Tibial nerve (tissue), 4 donors: ENCODE data around the gene DHCR7. TPM values are rescaled to one million over a fixed set of nuclear protein-coding genes. Genes with fewer than 3 reads are reported as not detected.

Experiments used
- DNase-seq, 2 donors: peaks; one replicate each; pipeline ENCODE4 v3.0.0-alpha.2; 2019; ENCODE audit warnings: low spot score in 2 of 2
- H3K27ac ChIP-seq, 4 donors: fragments of 200-600 bp; sonication (generic) in 3 of 4; one replicate each; pipeline ENCODE4 v1.5.1; 2017 to 2019; ENCODE audit warnings: mild to moderate bottlenecking in 1 of 4
- H3K27me3 ChIP-seq, 2 donors: fragments of 200-600 bp; sonication (generic) in 1 of 2; one replicate each; pipeline versions ENCODE4 v1.5.1 to v1.6.0; 2017 to 2019
- H3K36me3 ChIP-seq, 3 donors: fragments of 200-600 bp; sonication (generic); one replicate each; pipeline ENCODE4 v1.5.1; 2018 to 2019
- H3K4me1 ChIP-seq, 4 donors: fragments of 200-600 bp; sonication (generic) in 3 of 4; one replicate each; pipeline ENCODE4 v1.5.1; 2017 to 2019
- H3K4me3 ChIP-seq, 4 donors: fragments of 200-600 bp; sonication (generic) in 3 of 4; one replicate each; pipeline ENCODE4 v1.5.1; 2017 to 2019; ENCODE audit warnings: mild to moderate bottlenecking in 1 of 4, moderate library complexity in 1 of 4
- H3K9me3 ChIP-seq, 4 donors: fragments of 200-600 bp; sonication (generic) in 3 of 4; one replicate each; pipeline ENCODE4 v1.5.1; 2017 to 2019
- EP300 ChIP-seq, 2 donors: sonication (generic); formaldehyde crosslinking; IDR thresholded peaks; one replicate each; pipeline ENCODE4 v1.6.1; 2017; ENCODE audit warnings: antibody characterized with exemption in 2 of 2, mild to moderate bottlenecking in 1 of 2
- POLR2A ChIP-seq, 2 donors: fragments of 450-650 bp; IDR thresholded peaks; one replicate each; pipeline ENCODE4 v1.6.1; 2017; ENCODE audit warnings: antibody characterized with exemption in 2 of 2, mild to moderate bottlenecking in 2 of 2, moderate library complexity in 2 of 2
- WGBS, 2 donors: methylation state at CpG; one replicate each; pipeline ENCODE4 v1.1.5; 2018; 5-methylcytosine and 5-hydroxymethylcytosine counted together
- total RNA-seq, 4 donors: library from RNA; depleted of rRNA; stranded (reverse); fragments of >200 nt; gene quantifications; one replicate each; pipeline ENCODE4 v1.1.0, GENCODE V29; 2016
- TF ChIP-seq, protein P1 (sequence below), 5 experiments: fragments of 200-600 bp in 3 of 5; fragments of 450-650 bp in 2 of 5; sonication (generic) in 3 of 5; IDR thresholded peaks; one replicate each; pipeline ENCODE4 v1.5.1; 2016 to 2019; ENCODE audit warnings: antibody characterized with exemption in 5 of 5, mild to moderate bottlenecking in 3 of 5, moderate library complexity in 2 of 5

Gene DHCR7
- total RNA-seq, 4 donors from 2014 or later: 10.3 to 17.3 (median 14.8) TPM

DNA sequence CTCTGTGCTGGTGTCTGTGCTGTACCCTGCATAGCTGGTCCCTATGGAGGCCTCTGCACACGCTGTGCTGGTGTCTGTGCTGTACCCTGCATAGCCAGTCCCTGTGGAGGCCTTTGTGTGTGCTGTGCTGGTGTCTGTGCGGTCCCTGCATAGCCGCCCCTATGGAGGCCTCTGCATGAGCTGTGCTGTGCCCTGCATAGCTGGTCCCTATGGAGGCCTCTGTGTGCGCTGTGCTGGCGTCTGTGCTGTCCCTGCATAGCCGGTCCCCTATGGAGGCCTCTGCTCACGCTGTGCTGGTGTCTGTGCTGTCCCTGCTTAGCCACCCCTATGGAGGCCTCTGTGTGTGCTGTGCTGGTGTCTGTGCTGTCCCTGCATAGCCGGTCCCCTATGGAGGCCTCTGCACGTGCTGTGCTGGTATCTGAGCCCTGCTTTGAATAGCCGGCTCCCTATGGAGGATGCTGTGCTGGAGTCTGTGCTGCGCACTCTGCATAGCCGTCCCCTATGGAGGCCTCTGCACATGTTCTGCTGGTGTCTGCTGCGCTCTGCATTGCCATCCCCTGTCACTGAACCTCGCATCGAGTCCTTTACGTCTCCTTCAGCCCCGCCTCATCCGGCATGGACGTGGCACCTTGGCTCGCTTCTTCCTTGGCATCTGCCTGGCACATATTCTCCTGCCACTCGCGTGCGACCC lies 11.0 kb upstream of the DHCR7 start:
- WGBS, 2 donors: 80 to 83% methylated on average over 22 to 23 of the region's 23 CpGs
- H3K9me3 ChIP-seq: no peaks in the 10 kb centered on the region
- no peak overlapping the region for H3K27ac ChIP-seq
- H3K36me3 ChIP-seq: peaks cover 0 to 94% (median 11%) of the 10 kb centered on the region in 3 donors
- peaks cover 0 to 9% (median 2%) of the 10 kb centered on the region in 4 donors for H3K4me1 ChIP-seq
- no peaks in the 10 kb centered on the region for H3K27me3 ChIP-seq
- TF ChIP-seq POLR2A (IDR thresholded peaks at IDR 0.05) (no peak), EP300 (IDR thresholded peaks at IDR 0.05) (no peak)
- TF ChIP-seq, protein P1, sequence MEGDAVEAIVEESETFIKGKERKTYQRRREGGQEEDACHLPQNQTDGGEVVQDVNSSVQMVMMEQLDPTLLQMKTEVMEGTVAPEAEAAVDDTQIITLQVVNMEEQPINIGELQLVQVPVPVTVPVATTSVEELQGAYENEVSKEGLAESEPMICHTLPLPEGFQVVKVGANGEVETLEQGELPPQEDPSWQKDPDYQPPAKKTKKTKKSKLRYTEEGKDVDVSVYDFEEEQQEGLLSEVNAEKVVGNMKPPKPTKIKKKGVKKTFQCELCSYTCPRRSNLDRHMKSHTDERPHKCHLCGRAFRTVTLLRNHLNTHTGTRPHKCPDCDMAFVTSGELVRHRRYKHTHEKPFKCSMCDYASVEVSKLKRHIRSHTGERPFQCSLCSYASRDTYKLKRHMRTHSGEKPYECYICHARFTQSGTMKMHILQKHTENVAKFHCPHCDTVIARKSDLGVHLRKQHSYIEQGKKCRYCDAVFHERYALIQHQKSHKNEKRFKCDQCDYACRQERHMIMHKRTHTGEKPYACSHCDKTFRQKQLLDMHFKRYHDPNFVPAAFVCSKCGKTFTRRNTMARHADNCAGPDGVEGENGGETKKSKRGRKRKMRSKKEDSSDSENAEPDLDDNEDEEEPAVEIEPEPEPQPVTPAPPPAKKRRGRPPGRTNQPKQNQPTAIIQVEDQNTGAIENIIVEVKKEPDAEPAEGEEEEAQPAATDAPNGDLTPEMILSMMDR (IDR thresholded peaks at IDR 0.05): no peak
- DNase-seq: no peak
- no peak overlapping the region for H3K4me3 ChIP-seq

DNA sequence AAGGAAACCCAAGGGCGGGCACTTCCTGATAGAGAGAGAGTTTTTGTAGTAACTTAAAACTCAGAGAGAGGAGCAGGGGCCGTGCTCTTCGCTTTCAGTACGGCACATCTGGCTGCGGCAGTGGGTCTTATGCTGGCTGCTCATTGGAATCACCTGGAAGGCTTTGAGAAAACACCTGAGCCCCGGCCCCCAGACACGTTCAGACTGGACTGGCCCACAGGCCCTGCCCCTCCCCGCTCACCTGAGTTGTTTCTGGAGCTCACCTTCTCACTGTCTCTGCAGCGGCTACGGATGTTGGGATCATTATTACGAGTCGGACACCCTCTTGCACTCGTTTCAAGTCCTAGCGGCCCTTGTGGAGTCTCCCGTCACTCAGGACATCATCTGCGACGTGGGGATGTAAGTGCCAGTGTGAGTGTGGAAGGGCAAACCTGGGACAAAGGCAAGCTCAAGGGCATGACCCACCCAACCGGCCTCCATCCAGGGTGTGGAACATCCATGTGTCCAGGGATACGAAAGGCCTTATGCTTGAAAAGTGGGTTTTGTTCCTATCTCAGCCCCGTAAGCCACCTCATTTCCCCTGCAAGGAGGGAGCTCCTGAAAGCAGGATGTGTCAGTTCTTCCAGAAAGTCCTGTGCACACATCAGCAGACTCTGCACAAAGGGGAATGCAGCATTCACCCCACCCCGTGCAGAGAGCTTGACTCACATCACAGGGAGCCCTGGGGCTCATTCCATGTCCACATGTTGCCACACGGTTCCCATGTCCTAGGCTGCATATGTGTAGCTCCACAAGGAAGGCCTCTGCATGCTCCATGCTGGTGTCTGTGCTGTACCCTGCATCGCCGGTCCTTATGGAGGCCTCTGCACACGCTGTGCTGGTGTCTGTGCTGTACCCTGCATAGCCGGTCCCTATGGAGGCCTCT lies 10.2 kb upstream of the DHCR7 start:
- TF ChIP-seq, protein P1 (IDR thresholded peaks at IDR 0.05): no peak
- TF ChIP-seq EP300 (IDR thresholded peaks at IDR 0.05) (no peak), POLR2A (IDR thresholded peaks at IDR 0.05) (no peak)
- Histone ChIP-seq H3K36me3 (peaks cover 0 to 86% (median 11%) of the 10 kb centered on the region in 3 donors), H3K4me3 (no peak overlapping the region), H3K27ac (no peak overlapping the region), H3K4me1 (peaks cover 0 to 17% (median 10%) of the 10 kb centered on the region in 4 donors), H3K27me3 (no peaks in the 10 kb centered on the region), H3K9me3 (no peaks in the 10 kb centered on the region)
- no peak for DNase-seq
- 93 to 94% methylated on average over 20 to 26 of the region's 26 CpGs for WGBS, 2 donors

DNA sequence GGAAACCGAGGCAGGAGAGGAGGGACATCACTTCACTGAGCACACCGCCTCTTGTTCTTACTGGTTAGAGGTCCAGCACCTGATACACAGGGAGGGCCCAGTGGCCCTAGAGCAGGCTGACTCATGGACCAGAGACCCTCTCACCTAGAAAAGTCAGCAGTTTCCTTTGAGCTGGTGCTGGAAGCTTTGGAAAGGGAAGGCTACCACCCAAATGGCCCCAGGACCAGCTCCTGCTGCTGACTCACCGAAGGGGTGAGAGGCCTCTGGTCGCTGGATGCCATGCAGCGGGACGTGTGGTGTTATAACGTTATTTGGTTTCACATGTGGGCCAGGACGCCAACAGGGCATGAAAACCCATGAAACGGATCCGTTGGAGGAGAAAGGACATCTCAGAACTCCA lies 8.6 kb upstream of the DHCR7 start:
- no peak for DNase-seq
- no peak overlapping the region for H3K4me3 ChIP-seq
- H3K36me3 ChIP-seq: peaks cover 0 to 70% (median 11%) of the 10 kb centered on the region in 3 donors
- peaks cover 0 to 21% (median 16%) of the 10 kb centered on the region in 4 donors for H3K4me1 ChIP-seq
- no peak for TF ChIP-seq EP300 (IDR thresholded peaks at IDR 0.05)
- TF ChIP-seq, protein P1 (IDR thresholded peaks at IDR 0.05): no peak
- TF ChIP-seq POLR2A (IDR thresholded peaks at IDR 0.05): no peak
- H3K27ac ChIP-seq: no peak overlapping the region
- H3K9me3 ChIP-seq: no peaks in the 10 kb centered on the region
- 94 to 96% methylated on average over 10 of the region's 10 CpGs for WGBS, 2 donors
- no peaks in the 10 kb centered on the region for H3K27me3 ChIP-seq

DNA sequence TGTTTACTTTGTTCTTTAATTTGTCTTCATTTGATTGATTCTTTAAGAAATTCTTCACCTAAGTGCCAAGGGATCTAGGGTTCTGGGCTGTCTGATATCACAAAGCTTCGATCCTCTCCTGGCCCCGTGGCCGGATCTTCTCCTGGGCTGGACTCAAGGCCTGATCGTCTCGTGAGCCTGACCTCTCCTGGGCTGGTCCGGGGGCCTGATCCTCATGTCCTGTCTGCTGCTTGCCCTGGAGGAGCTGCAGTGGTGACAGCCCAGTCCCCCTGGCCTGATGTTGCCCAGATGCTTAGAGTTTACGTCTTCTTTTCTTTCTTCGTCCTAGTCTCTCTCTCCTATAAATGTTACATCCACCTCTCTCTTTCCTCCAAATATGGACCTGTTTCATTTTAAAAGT lies 8.1 kb upstream of the DHCR7 start:
- Histone ChIP-seq H3K27me3 (no peaks in the 10 kb centered on the region), H3K36me3 (peaks cover 0 to 65% (median 11%) of the 10 kb centered on the region in 3 donors), H3K4me3 (no peak overlapping the region), H3K4me1 (peaks cover 0 to 25% (median 18%) of the 10 kb centered on the region in 4 donors), H3K9me3 (no peaks in the 10 kb centered on the region), H3K27ac (no peak overlapping the region)
- DNase-seq: no peak
- WGBS, 2 donors: 90 to 92% methylated on average over 8 of the region's 8 CpGs
- TF ChIP-seq EP300 (IDR thresholded peaks at IDR 0.05) (no peak), POLR2A (IDR thresholded peaks at IDR 0.05) (no peak)
- TF ChIP-seq, protein P1 (IDR thresholded peaks at IDR 0.05): no peak
